H1 (cell line): ENCODE measurements around the gene CEACAM6. TPM values are rescaled to one million over a fixed set of nuclear protein-coding genes. Genes with fewer than 3 reads are reported as not detected.

ENCODE experiments used
- CTCF ChIA-PET: fragments of 300-600 bp; sonication (Branson Sonifier 250); formaldehyde crosslinking; loops from one replicate; lab custom pipeline; 2021; ENCODE audit not compliant: partially characterized antibody; lab: Charles Lee
- POLR2A ChIA-PET: fragments of 300-600 bp; sonication (Branson Sonifier 250); formaldehyde crosslinking; loops from one replicate; lab custom pipeline; 2021; ENCODE audit warnings: inconsistent platforms; ENCODE audit not compliant: partially characterized antibody; lab: Charles Lee
- DNase-seq, 2 experiments: peaks; one replicate each; pipeline versions ENCODE4 v3.0.0 to v3.0.0-alpha.2; 2010 to 2022; ENCODE audit warnings: low spot score in 2 of 2, low read depth in 1 of 2, mixed read lengths in 1 of 2
- FAIRE-seq: peaks from 2 replicates; lab custom pipeline; 2011; peaks lifted over from hg19 to GRCh38; lab: Jason Lieb, UNC
- H2AFZ ChIP-seq: 2 replicates; pipeline ENCODE4 v1.8.1; 2012; ENCODE audit warnings: low read length, inconsistent platforms
- H2AK5ac ChIP-seq: 2 replicates; pipeline ENCODE4 v1.6.1; 2013; ENCODE audit warnings: low read depth, low read length
- H2BK120ac ChIP-seq: replicated peaks from 2 replicates; pipeline ENCODE3; 2013; ENCODE audit warnings: low read depth, low read length, inconsistent platforms
- H2BK12ac ChIP-seq: 2 replicates; pipeline ENCODE4 v1.6.1; 2013; ENCODE audit warnings: low read depth, low read length
- H2BK15ac ChIP-seq: 2 replicates; pipeline ENCODE4 v1.6.1; 2013; ENCODE audit warnings: low read length
- H2BK20ac ChIP-seq: 2 replicates; pipeline ENCODE4 v1.6.1; 2013; ENCODE audit warnings: low read length
- H2BK5ac ChIP-seq: 2 replicates; pipeline ENCODE4 v1.6.1; 2013; ENCODE audit warnings: low read depth, low read length
- H3K14ac ChIP-seq: 2 replicates; pipeline ENCODE4 v1.6.1; 2013; ENCODE audit warnings: inconsistent platforms; ENCODE audit not compliant: insufficient read length
- H3K18ac ChIP-seq: 2 replicates; pipeline ENCODE4 v1.6.1; 2013; ENCODE audit warnings: low read length; ENCODE audit errors: extremely low read depth
- H3K23ac ChIP-seq: 2 replicates; pipeline ENCODE4 v1.6.1; 2013; ENCODE audit warnings: inconsistent platforms; ENCODE audit not compliant: insufficient read length
- H3K23me2 ChIP-seq: 2 replicates; pipeline ENCODE4 v1.6.1; 2013; ENCODE audit warnings: low read depth, low read length
- H3K27ac ChIP-seq: 2 replicates; pipeline ENCODE4 v1.6.1; 2011; ENCODE audit warnings: low read depth, low read length, inconsistent platforms
- H3K27me3 ChIP-seq, 4 experiments: replicated peaks in 1 of 4; 1 replicate in 1 of 4; 2 replicates in 3 of 4; pipeline versions ENCODE4 v1.6.1 to v1.8.1; 2011 to 2013; ENCODE audit warnings: low read length in 3 of 4, mild to moderate bottlenecking in 3 of 4, inconsistent platforms in 2 of 4, mixed read lengths in 2 of 4, moderate library complexity in 1 of 4; ENCODE audit not compliant: control insufficient read depth in 3 of 4, insufficient read depth in 3 of 4; ENCODE audit errors: extremely low read depth in 1 of 4
- H3K36me3 ChIP-seq, 4 experiments: 2 replicates each; pipeline versions ENCODE4 v1.6.1 to v1.8.1; 2011 to 2013; ENCODE audit warnings: mild to moderate bottlenecking in 4 of 4, low read length in 3 of 4, moderate library complexity in 2 of 4, control low read depth in 1 of 4, inconsistent platforms in 1 of 4; ENCODE audit not compliant: insufficient read depth in 4 of 4, control insufficient read depth in 2 of 4
- H3K4ac ChIP-seq: replicated peaks from 2 replicates; pipeline ENCODE3; 2013; ENCODE audit warnings: low read length, low read depth, mixed read lengths, inconsistent platforms; ENCODE audit not compliant: insufficient read length
- H3K4me1 ChIP-seq, 4 experiments: replicated peaks in 1 of 4; 1 replicate in 1 of 4; 2 replicates in 3 of 4; pipeline versions ENCODE4 v1.6.1 to v1.8.1; 2011 to 2013; ENCODE audit warnings: low read length in 3 of 4, inconsistent platforms in 2 of 4, mixed read lengths in 1 of 4; ENCODE audit not compliant: insufficient read depth in 4 of 4, control insufficient read depth in 3 of 4
- H3K4me2 ChIP-seq, 2 experiments: 2 replicates each; pipeline versions ENCODE4 v1.6.1 to v1.8.1; 2011 to 2013; ENCODE audit warnings: low read depth in 2 of 2, low read length in 2 of 2, control low read depth in 1 of 2, inconsistent platforms in 1 of 2, mild to moderate bottlenecking in 1 of 2; ENCODE audit not compliant: insufficient read depth in 1 of 2
- H3K4me3 ChIP-seq, 4 experiments: fragments of 200-600, 300-600 bp in 1 of 4; sonication (generic), shearing (Covaris generic), sonication (Bioruptor Twin) in 1 of 4; 2 replicates each; pipeline versions ENCODE4 v1.5.1 to v1.8.1; 2011 to 2016; ENCODE audit warnings: low read length in 4 of 4, low read depth in 3 of 4, control low read depth in 2 of 4, inconsistent platforms in 2 of 4, mild to moderate bottlenecking in 2 of 4, mixed read lengths in 1 of 4, moderate library complexity in 1 of 4; ENCODE audit not compliant: insufficient read depth in 2 of 4; ENCODE audit errors: extremely low read depth in 1 of 4
- H3K56ac ChIP-seq: replicated peaks from 2 replicates; pipeline ENCODE3; 2013; ENCODE audit warnings: low read depth, mild to moderate bottlenecking, mixed read lengths, low read length, inconsistent platforms; ENCODE audit not compliant: insufficient read length
- H3K79me1 ChIP-seq: 2 replicates; pipeline ENCODE4 v1.6.1; 2013; ENCODE audit warnings: low read depth, low read length, control low read depth
- H3K79me2 ChIP-seq, 2 experiments: 2 replicates each; pipeline versions ENCODE4 v1.6.1 to v1.8.1; 2012 to 2013; ENCODE audit warnings: low read length in 2 of 2, mild to moderate bottlenecking in 2 of 2, inconsistent platforms in 1 of 2; ENCODE audit not compliant: insufficient read depth in 2 of 2, control insufficient read depth in 1 of 2
- H3K9ac ChIP-seq, 4 experiments: replicated peaks in 1 of 4; 1 replicate in 1 of 4; 2 replicates in 3 of 4; pipeline versions ENCODE4 v1.6.1 to v1.8.1; 2011 to 2013; ENCODE audit warnings: low read depth in 3 of 4, low read length in 3 of 4, control low read depth in 2 of 4, mild to moderate bottlenecking in 2 of 4, moderate library complexity in 2 of 4, inconsistent platforms in 1 of 4; ENCODE audit errors: extremely low read depth in 1 of 4
- H3K9me3 ChIP-seq, 2 experiments: 2 replicates each; pipeline versions ENCODE4 v1.6.1 to v1.8.1; 2012 to 2013; ENCODE audit warnings: mild to moderate bottlenecking in 2 of 2, moderate library complexity in 2 of 2, control low read depth in 1 of 2, inconsistent platforms in 1 of 2, low read depth in 1 of 2, low read length in 1 of 2, mixed read lengths in 1 of 2; ENCODE audit not compliant: insufficient read depth in 2 of 2
- H4K20me1 ChIP-seq, 2 experiments: replicated peaks in 1 of 2; 2 replicates each; pipeline versions ENCODE3 to v1.8.1; 2011 to 2013; ENCODE audit warnings: inconsistent platforms in 2 of 2, low read length in 2 of 2, mild to moderate bottlenecking in 1 of 2; ENCODE audit not compliant: insufficient read depth in 2 of 2, control insufficient read depth in 1 of 2
- H4K5ac ChIP-seq: 2 replicates; pipeline ENCODE4 v1.6.1; 2013; ENCODE audit warnings: low read length, low read depth, mixed read lengths, inconsistent platforms; ENCODE audit not compliant: insufficient read length
- H4K8ac ChIP-seq: 2 replicates; pipeline ENCODE4 v1.8.0; 2013; ENCODE audit warnings: mild to moderate bottlenecking, moderate library complexity, low read length, inconsistent platforms; ENCODE audit not compliant: insufficient read depth; ENCODE audit errors: extremely low read depth
- H4K91ac ChIP-seq: replicated peaks from 2 replicates; pipeline ENCODE3; 2013; ENCODE audit warnings: low read length, mixed read lengths, inconsistent platforms; ENCODE audit not compliant: insufficient read length
- ATF3 ChIP-seq: IDR thresholded peaks from 2 replicates; pipeline ENCODE4 v1.6.1; 2011; ENCODE audit warnings: low read depth, mild to moderate bottlenecking, low read length; ENCODE audit not compliant: insufficient read depth
- BCL11A ChIP-seq, 2 experiments: IDR thresholded peaks; one replicate each; pipeline ENCODE4 v1.6.1; 2011; ENCODE audit warnings: low read depth in 2 of 2, low read length in 2 of 2, mild to moderate bottlenecking in 2 of 2
- BRCA1 ChIP-seq: IDR thresholded peaks from 2 replicates; pipeline ENCODE4 v1.6.1; 2012; ENCODE audit warnings: low read depth, low read length, improper control_type of control experiment
- E2F6 ChIP-seq: IDR thresholded peaks from 2 replicates; pipeline ENCODE4 v1.6.1; 2012; ENCODE audit warnings: inconsistent platforms
- MAFK ChIP-seq: IDR thresholded peaks from 2 replicates; pipeline ENCODE4 v1.6.1; 2012; ENCODE audit warnings: low read depth, mild to moderate bottlenecking, improper control_type of control experiment, low read length
- NANOG ChIP-seq: IDR thresholded peaks from 2 replicates; pipeline ENCODE4 v1.6.1; 2011; ENCODE audit warnings: low read length, low read depth, mild to moderate bottlenecking, inconsistent platforms; ENCODE audit not compliant: insufficient read depth, poor library complexity, severe bottlenecking
- NRF1 ChIP-seq: IDR thresholded peaks from 2 replicates; pipeline ENCODE4 v1.6.1; 2011; ENCODE audit warnings: mild to moderate bottlenecking, low read depth, low read length, improper control_type of control experiment
- POLR2AphosphoS5 ChIP-seq: IDR thresholded peaks from 2 replicates; pipeline ENCODE4 v1.6.1; 2011; ENCODE audit warnings: low read depth, low read length
- TAF7 ChIP-seq: optimal IDR thresholded peaks from 2 replicates; pipeline ENCODE3; 2011; ENCODE audit warnings: low read depth, mild to moderate bottlenecking, inconsistent platforms, low read length, moderate library complexity, borderline replicate concordance
- ZNF274 ChIP-seq: IDR thresholded peaks from 2 replicates; pipeline ENCODE4 v1.7.0; 2012; ENCODE audit warnings: low read length, borderline replicate concordance; ENCODE audit errors: extremely low read depth
- WGBS, 2 experiments: shearing (Covaris generic) in 1 of 2; methylation state at CpG; one replicate each; pipeline versions ENCODE4 v1.1.6 to v1.1.7; 2013 to 2015; ENCODE audit warnings: low lambda C conversion rate in 2 of 2, mixed read lengths in 2 of 2, inconsistent platforms in 1 of 2, low coverage in 1 of 2, missing lambda C conversion rate in 1 of 2; ENCODE audit not compliant: insufficient replicate concordance in 2 of 2, insufficient coverage in 1 of 2, insufficient read length in 1 of 2; ENCODE audit errors: extremely low coverage in 1 of 2, missing lambda C conversion rate in 1 of 2; 5-methylcytosine and 5-hydroxymethylcytosine counted together
- polyA plus RNA-seq, 7 experiments: library from polyadenylated mRNA; depleted of rRNA in 3 of 7; stranded (reverse) in 5 of 7; unstranded in 2 of 7; fragments of >200 nt in 5 of 7; fragments of 200-250 nt in 2 of 7; gene quantifications; 1 replicate in 5 of 7; 2 replicates in 1 of 7; 4 replicates in 1 of 7; pipeline versions ENCODE4 v1.2.1 to v1.2.3, GENCODE V29; 2011 to 2013; ENCODE audit warnings: missing spikeins in 2 of 7, mixed read lengths in 2 of 7
- total RNA-seq: library from RNA; stranded (reverse); fragmentation: NEBNext Ultra II Directional; extraction: Animal tissue kit (Norgen Biotek cat#: 25700); gene quantifications from 2 replicates; pipeline ENCODE4 v1.2.1, GENCODE V29; 2021

CEACAM6 gene
- total and polyA plus RNA-seq, 2 of the 8 experiments (the other 6 are each of a cell fraction or from before 2014, with no cell fraction given), result not detected

GRCh38 chr19:41799444-41800000 is 44.2 kb downstream of the CEACAM6 start:
- H3K56ac ChIP-seq, result no peak overlapping the region
- no peak overlapping the region for H2BK120ac ChIP-seq
- H3K27me3 ChIP-seq, result no peaks in the 10 kb centered on the region
- H2BK5ac ChIP-seq, result no peak overlapping the region
- no peaks in the 10 kb centered on the region for H3K79me1 ChIP-seq
- 83% methylated on average over 9 of the region's 9 CpGs; no CpG with 5 or more reads in 1 of the 2 experiments for WGBS, 2 experiments
- no peak overlapping the region for H3K18ac ChIP-seq
- no peak overlapping the region for H2BK15ac ChIP-seq
- H3K9me3 ChIP-seq, result peaks cover 36 to 59% of the 10 kb centered on the region in 2 experiments
- ChIA-PET POLR2A (no interaction called here), CTCF (interaction anchor here (1.0 kb wide), 1 partner anchor 229 kb away, joined by 3 read pairs; no protein-coding TSS in a partner anchor)
- no peak overlapping the region for H4K91ac ChIP-seq
- no peak overlapping the region for H2AK5ac ChIP-seq
- no peak overlapping the region for H3K4me3 ChIP-seq
- FAIRE-seq (no peak), DNase-seq (no peak)
- no peak overlapping the region for H2AFZ ChIP-seq
- no peak overlapping the region for H2BK12ac ChIP-seq
- H3K23me2 ChIP-seq, result no peaks in the 10 kb centered on the region
- no peak overlapping the region for H4K5ac ChIP-seq
- H3K79me2 ChIP-seq, result no peaks in the 10 kb centered on the region
- H3K9ac ChIP-seq, result no peak overlapping the region
- no peak overlapping the region for H3K14ac ChIP-seq
- H3K4ac ChIP-seq, result no peak overlapping the region
- no peak overlapping the region for H3K23ac ChIP-seq
- no peaks in the 10 kb centered on the region for H3K36me3 ChIP-seq
- no peak overlapping the region for H3K4me2 ChIP-seq
- no peak overlapping the region for H3K27ac ChIP-seq
- no peak overlapping the region for H2BK20ac ChIP-seq
- H4K8ac ChIP-seq, result no peak overlapping the region
- no peaks in the 10 kb centered on the region for H3K4me1 ChIP-seq
- TF ChIP-seq BRCA1, result no peak
- TF ChIP-seq E2F6, result no peak
- TF ChIP-seq ATF3, result no peak
- TF ChIP-seq POLR2AphosphoS5, result no peak
- TF ChIP-seq BCL11A (IDR thresholded peaks at IDR 0.05; ENCODE audit: low read depth in 2 of 2, low read length in 2 of 2), result no peak
- no peak for TF ChIP-seq NRF1
- no peak for TF ChIP-seq MAFK
- TF ChIP-seq TAF7, result no peak
- TF ChIP-seq NANOG, result no peak
- TF ChIP-seq ZNF274, result no peak
- no peaks in the 10 kb centered on the region for H4K20me1 ChIP-seq
